HepG2 (cell line): ENCODE data around the gene GCLC. TPM values are rescaled to one million over a fixed set of nuclear protein-coding genes. Genes with fewer than 3 reads are reported as not detected.

ENCODE experiments used
- ATF6 ChIP-seq: sonication (generic); formaldehyde crosslinking; conservative IDR thresholded peaks from 2 replicates; pipeline ENCODE4 v1.4.0; 2020; ENCODE audit warnings: missing genetic modification reagents
- CREB3 ChIP-seq: sonication (generic); formaldehyde crosslinking; IDR thresholded peaks from 2 replicates; pipeline ENCODE4 v1.5.0; 2020; ENCODE audit warnings: missing genetic modification reagents
- FOSL2 ChIP-seq: sonication (generic); formaldehyde crosslinking; IDR thresholded peaks from 2 replicates; pipeline ENCODE4 v1.4.0; 2020; ENCODE audit warnings: missing genetic modification reagents
- GMEB2 ChIP-seq: IDR thresholded peaks from 2 replicates; pipeline ENCODE4 v1.6.1; 2016; ENCODE audit warnings: missing biosample characterization, missing genetic modification reagents, low read depth
- GPBP1L1 ChIP-seq: sonication (generic); formaldehyde crosslinking; IDR thresholded peaks from 2 replicates; pipeline ENCODE4 v1.5.0; 2020; ENCODE audit warnings: mild to moderate bottlenecking, missing genetic modification reagents
- NFKB2 ChIP-seq: sonication (generic); formaldehyde crosslinking; IDR thresholded peaks from 2 replicates; pipeline ENCODE4 v1.4.0; 2020; ENCODE audit warnings: missing genetic modification reagents, borderline replicate concordance
- NONO ChIP-seq, 2 experiments: fragments of 450-650 bp in 1 of 2; sonication (generic) in 1 of 2; formaldehyde crosslinking in 1 of 2; IDR thresholded peaks in 1 of 2; conservative IDR thresholded peaks in 1 of 2; 2 replicates each; pipeline versions ENCODE4 v1.6.1 to v1.8.0; 2017 to 2022; ENCODE audit warnings: mild to moderate bottlenecking in 1 of 2, missing genetic modification reagents in 1 of 2, moderate library complexity in 1 of 2
- RARA ChIP-seq: IDR thresholded peaks from 2 replicates; pipeline ENCODE4 v1.6.1; 2016; ENCODE audit warnings: missing genetic modification reagents, missing compliant biosample characterization
- TAF15 ChIP-seq: fragments of 200-400 bp; formaldehyde crosslinking; IDR thresholded peaks from one replicate; pipeline ENCODE4 v1.6.1; 2018; ENCODE audit warnings: mild to moderate bottlenecking, low read depth, low read length; ENCODE audit not compliant: poor library complexity, severe bottlenecking
- ZBTB34 ChIP-seq: sonication (generic); formaldehyde crosslinking; IDR thresholded peaks from 2 replicates; pipeline ENCODE4 v1.8.0; 2022; ENCODE audit warnings: mild to moderate bottlenecking, missing genetic modification reagents
- ZBTB37 ChIP-seq: sonication (generic); formaldehyde crosslinking; IDR thresholded peaks from 2 replicates; pipeline ENCODE4 v1.4.0; 2020; ENCODE audit warnings: mild to moderate bottlenecking, missing genetic modification reagents
- ZEB1 ChIP-seq: IDR thresholded peaks from 2 replicates; pipeline ENCODE4 v1.6.1; 2012; ENCODE audit warnings: mild to moderate bottlenecking, low read depth, inconsistent platforms; ENCODE audit not compliant: insufficient replicate concordance
- ZNF205 ChIP-seq: IDR thresholded peaks from 2 replicates; pipeline ENCODE4 v1.6.1; 2018; ENCODE audit warnings: missing biosample characterization, missing genetic modification reagents
- ZNF780A ChIP-seq: sonication (generic); formaldehyde crosslinking; IDR thresholded peaks from 2 replicates; pipeline ENCODE4 v1.8.0; 2022; ENCODE audit warnings: mild to moderate bottlenecking, missing genetic modification reagents, moderate library complexity
- ZNF790 ChIP-seq: sonication (generic); formaldehyde crosslinking; IDR thresholded peaks from 2 replicates; pipeline ENCODE4 v1.8.0; 2022; ENCODE audit warnings: missing genetic modification reagents, mild to moderate bottlenecking, borderline replicate concordance
- ZNF800 ChIP-seq: sonication (generic); formaldehyde crosslinking; IDR thresholded peaks from 2 replicates; pipeline ENCODE4 v1.4.0; 2020; ENCODE audit warnings: missing genetic modification reagents
- polyA plus RNA-seq, 8 experiments: library from polyadenylated mRNA; depleted of rRNA in 3 of 8; stranded (reverse) in 7 of 8; unstranded in 1 of 8; fragments of >200 nt; fragmentation: Illumina TruSeq in 4 of 8; extraction: Trizol in 4 of 8; gene quantifications; 2 replicates each; pipeline versions ENCODE4 v1.2.1 to v1.2.3, GENCODE V29; 2011 to 2016; ENCODE audit warnings: low read depth in 4 of 8, missing spikeins in 1 of 8, mixed read lengths in 1 of 8; ENCODE audit not compliant: insufficient read depth in 1 of 8
- total RNA-seq, 5 experiments: library from RNA; depleted of rRNA; stranded (reverse); fragments of >200 nt; fragmentation: Illumina TruSeq; extraction: Trizol; gene quantifications; 2 replicates each; pipeline ENCODE4 v1.2.3, GENCODE V29; 2016; ENCODE audit warnings: low read depth in 1 of 5

The GCLC gene
- total and polyA plus RNA-seq, 2 of the 13 experiments (the other 11 are each of a cell fraction or from before 2014, with no cell fraction given), result 35.3 to 84.6 TPM

- peak; percentile 59 for TF ChIP-seq ZBTB34 (CRISPR knock-in tag)
- peak; percentile 66 for TF ChIP-seq ZNF780A (CRISPR knock-in tag)
- TF ChIP-seq TAF15, result peak; percentile 63
- TF ChIP-seq GMEB2 (CRISPR knock-in tag), result peak; percentile 63
- peak; percentile 68; the same call in 1 of the 2 replicates for TF ChIP-seq ATF6 (CRISPR knock-in tag)
- TF ChIP-seq FOSL2 (CRISPR knock-in tag), result peak; percentile 76
- TF ChIP-seq GPBP1L1, result no peak
- TF ChIP-seq NFKB2 (CRISPR knock-in tag), result peak; percentile 85
- no peak for TF ChIP-seq ZEB1
- no peak; the same call in 1 of the 2 replicates for TF ChIP-seq ZNF790 (CRISPR knock-in tag)
- TF ChIP-seq NONO (IDR thresholded peaks at IDR 0.05), result no peak
- peak; percentile 95 for TF ChIP-seq NONO (CRISPR knock-in tag; conservative IDR thresholded peaks at IDR 0.05)
- TF ChIP-seq ZNF800 (CRISPR knock-in tag), result no peak
- TF ChIP-seq CREB3, result 0 out of 2 replicates have a peak, but pooled peaks have one; percentile 74
- TF ChIP-seq ZNF205, result peak; percentile 85
- 0 out of 2 replicates have a peak, but pooled peaks have one; percentile 13 for TF ChIP-seq ZBTB37 (CRISPR knock-in tag)
- TF ChIP-seq RARA (CRISPR knock-in tag), result peak; percentile 46
Observed at GRCh38 chr6:53544470-53545308, at the start of gene GCLC (continued).
